Heart left ventricle (tissue), 13 donors: ENCODE data around the gene GZF1.

Experiments
- POLR2A ChIP-seq, 2 donors: fragments of 450-650 bp; IDR thresholded peaks; one replicate each; pipeline ENCODE4 v1.6.1; 2017; ENCODE audit warnings: antibody characterized with exemption in 2 of 2, mild to moderate bottlenecking in 2 of 2, moderate library complexity in 2 of 2
- TF ChIP-seq, protein P1 (sequence below), 12 donors: fragments of 200-600 bp; sonication (generic) in 4 of 12; IDR thresholded peaks; one replicate each; pipeline versions ENCODE4 v1.5.0 to v1.8.0; 2018 to 2022; ENCODE audit warnings: antibody characterized with exemption in 12 of 12, mild to moderate bottlenecking in 5 of 12
- donor health status: ischemic (EF 13 %, LVEDD 7.1; RV severe dilation, severe dysfunction).
- donor health status: DM: no; HTN: yes; CAD: no.
- donor health status: DM: no; HTN: no; CAD: no.
- donor health status: ischemic (EF 25% LVEDD 6.9; RV normal size, moderate dysfunction).
- donor health status: ischemic (EF 25% LVEDD 5.7; RV mildly dilated, moderate dysfunction).
- donor health status: ischemic (EF 35%, LVEDD 5.7; RV mildly dilated, moderate dysfunction).
- donor health status: nonischemic (EF 11% LVEDD 7.7; RV severe dilation, severe dysfunction).
- donor health status: DM: yes; HTN: yes; CAD: no.
- donor health status: PGD.
- donor health status: ischemic (EF 29% LVEDD 5.4; RV normal size, mild dysfunction).
- donor health status: nonischemic (EF 23%, LVEDD 6.1; RV moderate dilation, normal function).

DNA sequence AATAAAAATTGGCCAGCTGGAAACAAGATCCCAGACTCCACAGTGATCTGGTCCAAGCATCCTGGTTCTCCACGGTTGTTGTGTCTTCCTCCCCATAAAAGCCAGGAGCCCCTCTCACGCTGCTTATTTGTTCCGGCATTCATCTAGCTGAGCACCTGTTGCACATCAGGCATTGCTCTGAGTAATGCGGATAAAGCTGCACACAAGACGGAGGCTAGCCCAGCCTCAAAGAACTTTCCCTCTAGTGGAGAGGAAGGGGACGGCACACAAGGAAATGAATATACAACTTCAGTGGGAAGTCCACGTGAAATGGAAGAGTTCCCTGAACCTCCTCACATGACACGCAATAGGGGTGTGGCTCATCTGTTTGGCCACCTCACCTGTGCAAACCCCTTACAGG is 41.7 kb upstream of the GZF1 start:
- no peak for TF ChIP-seq POLR2A (IDR thresholded peaks at IDR 0.05)
- TF ChIP-seq, protein P1, sequence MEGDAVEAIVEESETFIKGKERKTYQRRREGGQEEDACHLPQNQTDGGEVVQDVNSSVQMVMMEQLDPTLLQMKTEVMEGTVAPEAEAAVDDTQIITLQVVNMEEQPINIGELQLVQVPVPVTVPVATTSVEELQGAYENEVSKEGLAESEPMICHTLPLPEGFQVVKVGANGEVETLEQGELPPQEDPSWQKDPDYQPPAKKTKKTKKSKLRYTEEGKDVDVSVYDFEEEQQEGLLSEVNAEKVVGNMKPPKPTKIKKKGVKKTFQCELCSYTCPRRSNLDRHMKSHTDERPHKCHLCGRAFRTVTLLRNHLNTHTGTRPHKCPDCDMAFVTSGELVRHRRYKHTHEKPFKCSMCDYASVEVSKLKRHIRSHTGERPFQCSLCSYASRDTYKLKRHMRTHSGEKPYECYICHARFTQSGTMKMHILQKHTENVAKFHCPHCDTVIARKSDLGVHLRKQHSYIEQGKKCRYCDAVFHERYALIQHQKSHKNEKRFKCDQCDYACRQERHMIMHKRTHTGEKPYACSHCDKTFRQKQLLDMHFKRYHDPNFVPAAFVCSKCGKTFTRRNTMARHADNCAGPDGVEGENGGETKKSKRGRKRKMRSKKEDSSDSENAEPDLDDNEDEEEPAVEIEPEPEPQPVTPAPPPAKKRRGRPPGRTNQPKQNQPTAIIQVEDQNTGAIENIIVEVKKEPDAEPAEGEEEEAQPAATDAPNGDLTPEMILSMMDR (IDR thresholded peaks at IDR 0.05), result peak in 7 of 12 donors; percentile 15 to 42 (median 30)
